Measurements from ENCODE around the gene CSAD. TPM values are rescaled to one million over a fixed set of nuclear protein-coding genes. Genes with fewer than 3 reads are reported as not detected.

CSAD gene
- total RNA-seq, 1 experiment from 2014 or later = 32.3 TPM

DNA sequence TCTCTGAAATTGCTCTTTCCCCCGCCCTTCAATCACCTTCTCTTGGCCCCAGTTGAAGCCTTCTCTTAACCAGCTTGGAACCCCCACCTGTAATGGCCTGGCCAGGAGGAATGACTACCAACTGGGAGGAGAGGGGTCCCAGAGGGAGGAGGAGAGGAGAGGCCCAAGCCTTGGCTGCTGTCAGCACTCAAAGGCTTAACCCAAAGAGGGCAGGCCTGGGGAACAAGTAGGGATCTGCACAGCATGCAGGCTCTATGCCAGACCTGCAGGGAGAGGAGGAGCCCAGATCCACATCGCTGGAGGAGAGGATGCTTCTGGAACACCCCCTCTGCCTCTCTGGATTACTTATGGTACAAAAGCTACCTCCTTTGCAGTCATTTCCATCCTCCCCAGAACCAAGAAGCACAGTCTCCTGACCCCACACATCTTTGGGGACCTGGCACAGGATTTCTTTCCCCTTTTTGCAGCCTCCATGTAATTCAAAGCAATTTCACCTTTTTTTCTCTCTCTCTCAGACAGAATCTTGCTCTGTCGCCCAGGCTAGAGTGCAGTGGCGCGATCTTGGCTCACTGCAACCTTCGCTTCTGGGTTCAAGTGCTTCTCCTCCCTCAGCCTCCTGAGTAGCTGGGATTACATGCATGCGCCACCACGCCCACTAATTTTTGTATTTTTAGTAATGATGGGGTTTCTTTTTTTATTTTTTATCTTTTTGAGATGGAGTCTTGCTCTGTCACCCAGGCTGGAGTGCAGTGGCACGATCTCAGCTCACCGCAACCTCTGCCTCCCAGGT is 45.1 kb upstream of the CSAD start:
- intact Hi-C loops (cut with micrococcal nuclease; ENCODE audit: unreplicated experiment) = no loop called here
- POLR2A ChIA-PET (ENCODE audit: low non-redundant PET) = interaction anchor here (0.9 kb wide), 1 partner anchor 60 kb away, joined by 3 read pairs; no protein-coding TSS in a partner anchor

DNA sequence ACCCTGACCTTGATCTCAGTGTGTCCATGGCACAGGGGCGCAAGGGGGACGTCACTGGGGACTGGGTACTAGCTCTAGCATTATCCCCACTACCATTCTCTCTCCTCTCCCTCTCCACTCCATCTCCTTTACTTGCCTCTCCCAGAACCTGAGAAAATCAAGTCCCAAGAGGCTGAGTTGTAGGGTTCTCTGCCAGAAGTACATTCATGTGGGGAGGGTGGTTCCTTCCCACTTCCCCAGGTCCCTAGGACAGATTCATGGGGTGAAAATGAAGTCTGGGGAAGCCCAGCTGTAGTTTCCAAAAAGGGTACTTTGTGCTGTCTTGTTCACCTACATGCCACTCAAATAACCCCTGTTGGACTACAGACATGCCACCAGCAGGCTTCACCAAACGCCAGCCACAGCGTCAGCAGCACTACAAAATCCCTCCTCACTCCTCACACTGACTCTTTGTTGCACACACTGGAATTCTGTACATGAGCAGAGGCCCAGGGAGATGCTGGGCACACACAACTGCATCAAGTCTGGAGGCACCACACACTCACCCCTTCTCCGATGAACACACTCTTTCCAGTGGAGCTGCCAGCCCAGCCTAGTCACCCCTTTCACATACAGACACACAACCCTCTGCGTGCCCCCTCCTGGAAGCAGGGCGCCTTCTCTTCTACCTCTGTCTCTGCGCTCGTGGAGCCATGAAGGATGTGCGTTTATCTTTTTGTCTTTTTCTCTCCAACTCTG is 44.3 kb upstream of the CSAD start:
- BruUV-seq (replicated peaks) = no TSS peak
- intact Hi-C loops (cut with micrococcal nuclease; ENCODE audit: unreplicated experiment) = loop anchor here (5.0 kb wide), 1 partner anchor 42 kb away; the partner anchor contains the start of gene ESPL1
- peaks cover 39% of the 10 kb centered on the region for H3K4me1 ChIP-seq (ENCODE audit: insufficient read depth, low read length, poor library complexity, severe bottlenecking)

More for the DNA sequence above, 45.1 kb upstream of the CSAD start:
- CTCF ChIA-PET = no interaction called here
- H3K4me1 ChIP-seq (ENCODE audit: insufficient read depth, low read length, poor library complexity, severe bottlenecking) = peaks cover 39% of the 10 kb centered on the region
- no peak overlapping the region for H3K4me3 ChIP-seq (ENCODE audit: low read depth, low read length, poor library complexity, severe bottlenecking)
- no peaks in the 10 kb centered on the region for H3K9me3 ChIP-seq (ENCODE audit: low read depth, low read length, poor library complexity, severe bottlenecking)
- H3K36me3 ChIP-seq (ENCODE audit: insufficient read depth, low read length, poor library complexity, severe bottlenecking) = no peaks in the 10 kb centered on the region
- H3K27ac ChIP-seq (ENCODE audit: low read depth, low read length, poor library complexity, severe bottlenecking) = peak overlapping the region; percentile 16
- no TSS peak for BruUV-seq (replicated peaks)
- TF ChIP-seq EZH2 (IDR thresholded peaks at IDR 0.05; ENCODE audit: borderline replicate concordance, low read depth, low read length, poor library complexity, severe bottlenecking) = no peak
- TF ChIP-seq, protein P1, sequence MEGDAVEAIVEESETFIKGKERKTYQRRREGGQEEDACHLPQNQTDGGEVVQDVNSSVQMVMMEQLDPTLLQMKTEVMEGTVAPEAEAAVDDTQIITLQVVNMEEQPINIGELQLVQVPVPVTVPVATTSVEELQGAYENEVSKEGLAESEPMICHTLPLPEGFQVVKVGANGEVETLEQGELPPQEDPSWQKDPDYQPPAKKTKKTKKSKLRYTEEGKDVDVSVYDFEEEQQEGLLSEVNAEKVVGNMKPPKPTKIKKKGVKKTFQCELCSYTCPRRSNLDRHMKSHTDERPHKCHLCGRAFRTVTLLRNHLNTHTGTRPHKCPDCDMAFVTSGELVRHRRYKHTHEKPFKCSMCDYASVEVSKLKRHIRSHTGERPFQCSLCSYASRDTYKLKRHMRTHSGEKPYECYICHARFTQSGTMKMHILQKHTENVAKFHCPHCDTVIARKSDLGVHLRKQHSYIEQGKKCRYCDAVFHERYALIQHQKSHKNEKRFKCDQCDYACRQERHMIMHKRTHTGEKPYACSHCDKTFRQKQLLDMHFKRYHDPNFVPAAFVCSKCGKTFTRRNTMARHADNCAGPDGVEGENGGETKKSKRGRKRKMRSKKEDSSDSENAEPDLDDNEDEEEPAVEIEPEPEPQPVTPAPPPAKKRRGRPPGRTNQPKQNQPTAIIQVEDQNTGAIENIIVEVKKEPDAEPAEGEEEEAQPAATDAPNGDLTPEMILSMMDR (conservative IDR thresholded peaks at IDR 0.05; ENCODE audit: low read depth, low read length) = no peak
- DNase-seq (ENCODE audit: low spot score) = no peak
- no peaks in the 10 kb centered on the region for H3K27me3 ChIP-seq (replicated peaks; ENCODE audit: insufficient read depth, low read depth, low read length, poor library complexity)

More for the DNA sequence above, 44.3 kb upstream of the CSAD start:
- no peaks in the 10 kb centered on the region for H3K9me3 ChIP-seq (ENCODE audit: low read depth, low read length, poor library complexity, severe bottlenecking)
- DNase-seq (ENCODE audit: low spot score) = no peak
- ChIA-PET POLR2A (ENCODE audit: low non-redundant PET) (interaction anchor here (0.9 kb wide), 1 partner anchor 61 kb away, joined by 3 read pairs; no protein-coding TSS in a partner anchor), CTCF (no interaction called here)
- no peak for TF ChIP-seq EZH2 (IDR thresholded peaks at IDR 0.05; ENCODE audit: borderline replicate concordance, low read depth, low read length, poor library complexity, severe bottlenecking)
- TF ChIP-seq, protein P1 (conservative IDR thresholded peaks at IDR 0.05; ENCODE audit: low read depth, low read length) = no peak
- H3K27ac ChIP-seq (ENCODE audit: low read depth, low read length, poor library complexity, severe bottlenecking) = peak overlapping the region; percentile 16
- H3K4me3 ChIP-seq (ENCODE audit: low read depth, low read length, poor library complexity, severe bottlenecking) = no peak overlapping the region
- H3K36me3 ChIP-seq (ENCODE audit: insufficient read depth, low read length, poor library complexity, severe bottlenecking) = no peaks in the 10 kb centered on the region
- no peaks in the 10 kb centered on the region for H3K27me3 ChIP-seq (replicated peaks; ENCODE audit: insufficient read depth, low read depth, low read length, poor library complexity)
